GM23338 (cell line): Measurements from ENCODE around the gene CIAPIN1. TPM values are rescaled to one million over a fixed set of nuclear protein-coding genes. Genes with fewer than 3 reads are reported as not detected.

Source experiments
- ATAC-seq: fragments of 200-7000 bp; cut with Tn5 transposase; 3 replicates; pipeline ENCODE4 v1.9.1; 2020
- DNase-seq: peaks from one replicate; pipeline ENCODE4 v3.0.0-alpha.2; 2015; ENCODE audit warnings: low spot score
- H2AFZ ChIP-seq: fragments of 200-600 bp; sonication (generic); 2 replicates; pipeline ENCODE4 v1.8.0; 2016; ENCODE audit warnings: antibody characterized with exemption, mild to moderate bottlenecking, moderate library complexity
- H3F3A ChIP-seq: fragments of 200-600 bp; sonication (generic); replicated peaks from 2 replicates; pipeline ENCODE4 v1.8.0; 2017; ENCODE audit warnings: antibody characterized with exemption, mixed run types, low read depth
- H3K27ac ChIP-seq: fragments of 200-600 bp; sonication (generic); 2 replicates; pipeline ENCODE4 v1.6.1; 2016; ENCODE audit warnings: low read depth
- H3K27me3 ChIP-seq: fragments of 200-600 bp; sonication (generic); 2 replicates; pipeline ENCODE4 v1.8.0; 2016; ENCODE audit warnings: mild to moderate bottlenecking, mixed run types, moderate library complexity; ENCODE audit not compliant: insufficient read depth
- H3K36me3 ChIP-seq: fragments of 200-600 bp; sonication (generic); 2 replicates; pipeline ENCODE4 v1.8.0; 2016; ENCODE audit warnings: mild to moderate bottlenecking; ENCODE audit not compliant: insufficient read depth
- H3K4me1 ChIP-seq: fragments of 200-600 bp; sonication (generic); 2 replicates; pipeline ENCODE4 v1.8.0; 2016; ENCODE audit warnings: mild to moderate bottlenecking, moderate library complexity; ENCODE audit not compliant: insufficient read depth
- H3K4me2 ChIP-seq: fragments of 200-600 bp; sonication (generic); 2 replicates; pipeline ENCODE4 v1.7.1; 2017; ENCODE audit warnings: mixed run types
- H3K4me3 ChIP-seq: fragments of 200-600 bp; sonication (generic); 2 replicates; pipeline ENCODE4 v1.6.1; 2016; ENCODE audit warnings: mixed run types
- H3K79me2 ChIP-seq: fragments of 200-600 bp; sonication (generic); replicated peaks from 2 replicates; pipeline ENCODE4 v1.8.0; 2017; ENCODE audit warnings: mild to moderate bottlenecking; ENCODE audit not compliant: insufficient read depth
- H3K9me2 ChIP-seq: fragments of 200-600 bp; sonication (generic); 2 replicates; pipeline ENCODE4 v1.8.0; 2017; ENCODE audit not compliant: insufficient read depth
- H4K20me1 ChIP-seq: fragments of 200-600 bp; sonication (generic); replicated peaks from 2 replicates; pipeline ENCODE4 v1.8.0; 2017; ENCODE audit warnings: mild to moderate bottlenecking; ENCODE audit not compliant: insufficient read depth
- H3K27ac Mint-ChIP-seq: 2 replicates; pipeline ENCODE4 v1.8.0; 2020; ENCODE audit warnings: inconsistent platforms, mild to moderate bottlenecking, moderate library complexity, mixed read lengths
- H3K27me3 Mint-ChIP-seq: 3 replicates; pipeline ENCODE4 v1.8.0; 2022; ENCODE audit warnings: low read depth, mild to moderate bottlenecking, moderate library complexity, mixed read lengths, inconsistent platforms; ENCODE audit not compliant: insufficient read depth, poor library complexity
- H3K36me3 Mint-ChIP-seq: 3 replicates; pipeline ENCODE4 v1.8.0; 2021; ENCODE audit warnings: low read depth, mild to moderate bottlenecking, inconsistent platforms, moderate library complexity, mixed read lengths
- H3K4me1 Mint-ChIP-seq: 3 replicates; pipeline ENCODE4 v1.8.0; 2020; ENCODE audit warnings: mild to moderate bottlenecking, inconsistent platforms, mixed read lengths
- H3K4me3 Mint-ChIP-seq: 3 replicates; pipeline ENCODE4 v1.8.0; 2021; ENCODE audit warnings: moderate library complexity, mild to moderate bottlenecking, inconsistent platforms, mixed read lengths
- H3K9me3 Mint-ChIP-seq: 3 replicates; pipeline ENCODE4 v1.8.0; 2020; ENCODE audit warnings: moderate library complexity, mild to moderate bottlenecking, inconsistent platforms, mixed read lengths
- CREB1 ChIP-seq: fragments of 250-450 bp; sonication (Bioruptor Pico); IDR thresholded peaks from 2 replicates; pipeline ENCODE4 v1.5.0; 2020; ENCODE audit warnings: low read depth, mild to moderate bottlenecking, moderate library complexity
- EZH2 ChIP-seq: fragments of 200-600 bp; sonication (generic); IDR thresholded peaks from one replicate; pipeline ENCODE4 v1.8.0; 2017; ENCODE audit warnings: antibody characterized with exemption, mild to moderate bottlenecking, low read depth; ENCODE audit not compliant: unreplicated experiment
- EZH2phosphoT487 ChIP-seq: fragments of 200-600 bp; sonication (generic); IDR thresholded peaks from one replicate; pipeline ENCODE4 v1.8.1; 2018; ENCODE audit warnings: antibody characterized with exemption; ENCODE audit not compliant: unreplicated experiment
- JUNB ChIP-seq: IDR thresholded peaks from one replicate; pipeline ENCODE4 v1.6.1; 2016; ENCODE audit warnings: antibody characterized with exemption; ENCODE audit not compliant: unreplicated experiment
- NANOG ChIP-seq: IDR thresholded peaks from 2 replicates; pipeline ENCODE4 v1.6.1; 2016; ENCODE audit warnings: antibody characterized with exemption, borderline replicate concordance
- POLR2AphosphoS5 ChIP-seq: IDR thresholded peaks from 2 replicates; pipeline ENCODE4 v1.6.1; 2016; ENCODE audit warnings: antibody characterized with exemption, low read depth
- STAT1 ChIP-seq: IDR thresholded peaks from one replicate; pipeline ENCODE4 v1.6.1; 2016; ENCODE audit warnings: antibody characterized with exemption; ENCODE audit not compliant: unreplicated experiment
- ZNF114 ChIP-seq: fragments of 250-450 bp; sonication (Bioruptor Pico); IDR thresholded peaks from 2 replicates; pipeline ENCODE4 v1.5.0; 2020; ENCODE audit warnings: mild to moderate bottlenecking, moderate library complexity
- ZNF331 ChIP-seq: fragments of 250-450 bp; sonication (Bioruptor Pico); IDR thresholded peaks from 2 replicates; pipeline ENCODE4 v1.5.0; 2020; ENCODE audit warnings: low read depth, mild to moderate bottlenecking, moderate library complexity
- polyA plus RNA-seq: library from polyadenylated mRNA; unstranded; fragments of >200 nt; fragmentation: Nextera tagmentation; extraction: Ambion mirVana; gene quantifications from 2 replicates; pipeline ENCODE4 v1.2.1, GENCODE V29; 2016
- total RNA-seq: library from RNA; depleted of rRNA; stranded (reverse); fragments of >200 nt; shearing (Covaris generic); gene quantifications from 2 replicates; pipeline ENCODE4 v1.2.3, GENCODE V29; 2014
- TF ChIP-seq, protein P1 (sequence below): IDR thresholded peaks from 2 replicates; pipeline ENCODE4 v1.6.1; 2016; ENCODE audit warnings: antibody characterized with exemption
- TF ChIP-seq, protein P2 (sequence below): IDR thresholded peaks from one replicate; pipeline ENCODE4 v1.6.1; 2018; ENCODE audit warnings: antibody characterized with exemption; ENCODE audit not compliant: unreplicated experiment
- TF ChIP-seq, protein P3 (sequence below), 2 experiments: fragments of 200-600 bp in 1 of 2; sonication (generic) in 1 of 2; conservative IDR thresholded peaks; 2 replicates each; pipeline versions ENCODE4 v1.5.1 to v1.6.1; 2016 to 2017; ENCODE audit warnings: antibody characterized with exemption in 2 of 2, low read depth in 2 of 2, mild to moderate bottlenecking in 2 of 2, moderate library complexity in 1 of 2
- TF ChIP-seq, protein P4 (sequence below): fragments of 250-450 bp; sonication (Bioruptor Pico); IDR thresholded peaks from 2 replicates; pipeline ENCODE4 v1.5.0; 2020; ENCODE audit warnings: mild to moderate bottlenecking, moderate library complexity

The CIAPIN1 gene
- total and polyA plus RNA-seq, 2 experiments from 2014 or later: 36.5 to 75.4 TPM

DNA sequence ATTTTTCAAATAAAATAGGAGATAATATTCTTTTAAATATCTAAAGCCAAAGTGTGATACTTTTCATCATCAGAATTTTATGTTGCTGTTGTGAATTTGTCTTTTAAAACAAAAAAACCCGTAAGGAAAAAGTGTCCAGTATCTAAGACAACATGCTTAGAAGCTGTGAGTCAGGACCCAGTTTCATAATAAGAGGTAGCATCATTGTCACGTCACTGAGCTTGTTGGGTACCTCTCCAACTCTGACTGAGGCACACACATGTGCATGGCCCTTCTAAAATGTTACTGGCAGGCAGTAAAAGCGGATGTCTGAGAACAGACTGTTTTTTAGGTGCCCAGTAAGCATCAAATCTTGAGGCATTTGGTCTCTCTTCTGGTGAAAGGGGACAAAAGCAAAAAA is 2.5 kb downstream of the CIAPIN1 start:
- Mint-ChIP-seq H3K9me3 (peaks cover 10% of the 10 kb centered on the region), H3K4me1 (peaks cover 7% of the 10 kb centered on the region), H3K4me3 (no peak overlapping the region), H3K27ac (no peak overlapping the region), H3K36me3 (peaks cover 26% of the 10 kb centered on the region), H3K27me3 (peaks cover 17% of the 10 kb centered on the region)
- H3K4me1 ChIP-seq: peaks cover 7% of the 10 kb centered on the region; the same call in 1 of the 2 replicates
- H2AFZ ChIP-seq: no peak overlapping the region
- no peaks in the 10 kb centered on the region for H3F3A ChIP-seq
- H4K20me1 ChIP-seq: no peaks in the 10 kb centered on the region; the same call in 1 of the 2 replicates
- H3K79me2 ChIP-seq: peaks cover 59% of the 10 kb centered on the region
- no peak for ATAC-seq
- no peak overlapping the region for H3K4me3 ChIP-seq
- H3K27me3 ChIP-seq: no peaks in the 10 kb centered on the region
- H3K4me2 ChIP-seq: no peak overlapping the region
- no peaks in the 10 kb centered on the region for H3K9me2 ChIP-seq
- no peak overlapping the region for H3K27ac ChIP-seq
- H3K36me3 ChIP-seq: peaks cover 21% of the 10 kb centered on the region
- DNase-seq: no peak
- TF ChIP-seq, protein P1, sequence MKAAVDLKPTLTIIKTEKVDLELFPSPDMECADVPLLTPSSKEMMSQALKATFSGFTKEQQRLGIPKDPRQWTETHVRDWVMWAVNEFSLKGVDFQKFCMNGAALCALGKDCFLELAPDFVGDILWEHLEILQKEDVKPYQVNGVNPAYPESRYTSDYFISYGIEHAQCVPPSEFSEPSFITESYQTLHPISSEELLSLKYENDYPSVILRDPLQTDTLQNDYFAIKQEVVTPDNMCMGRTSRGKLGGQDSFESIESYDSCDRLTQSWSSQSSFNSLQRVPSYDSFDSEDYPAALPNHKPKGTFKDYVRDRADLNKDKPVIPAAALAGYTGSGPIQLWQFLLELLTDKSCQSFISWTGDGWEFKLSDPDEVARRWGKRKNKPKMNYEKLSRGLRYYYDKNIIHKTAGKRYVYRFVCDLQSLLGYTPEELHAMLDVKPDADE: no peak
- no peak for TF ChIP-seq STAT1
- TF ChIP-seq EZH2: no peak
- TF ChIP-seq CREB1 (CRISPR knock-in tag): no peak
- TF ChIP-seq, protein P2, sequence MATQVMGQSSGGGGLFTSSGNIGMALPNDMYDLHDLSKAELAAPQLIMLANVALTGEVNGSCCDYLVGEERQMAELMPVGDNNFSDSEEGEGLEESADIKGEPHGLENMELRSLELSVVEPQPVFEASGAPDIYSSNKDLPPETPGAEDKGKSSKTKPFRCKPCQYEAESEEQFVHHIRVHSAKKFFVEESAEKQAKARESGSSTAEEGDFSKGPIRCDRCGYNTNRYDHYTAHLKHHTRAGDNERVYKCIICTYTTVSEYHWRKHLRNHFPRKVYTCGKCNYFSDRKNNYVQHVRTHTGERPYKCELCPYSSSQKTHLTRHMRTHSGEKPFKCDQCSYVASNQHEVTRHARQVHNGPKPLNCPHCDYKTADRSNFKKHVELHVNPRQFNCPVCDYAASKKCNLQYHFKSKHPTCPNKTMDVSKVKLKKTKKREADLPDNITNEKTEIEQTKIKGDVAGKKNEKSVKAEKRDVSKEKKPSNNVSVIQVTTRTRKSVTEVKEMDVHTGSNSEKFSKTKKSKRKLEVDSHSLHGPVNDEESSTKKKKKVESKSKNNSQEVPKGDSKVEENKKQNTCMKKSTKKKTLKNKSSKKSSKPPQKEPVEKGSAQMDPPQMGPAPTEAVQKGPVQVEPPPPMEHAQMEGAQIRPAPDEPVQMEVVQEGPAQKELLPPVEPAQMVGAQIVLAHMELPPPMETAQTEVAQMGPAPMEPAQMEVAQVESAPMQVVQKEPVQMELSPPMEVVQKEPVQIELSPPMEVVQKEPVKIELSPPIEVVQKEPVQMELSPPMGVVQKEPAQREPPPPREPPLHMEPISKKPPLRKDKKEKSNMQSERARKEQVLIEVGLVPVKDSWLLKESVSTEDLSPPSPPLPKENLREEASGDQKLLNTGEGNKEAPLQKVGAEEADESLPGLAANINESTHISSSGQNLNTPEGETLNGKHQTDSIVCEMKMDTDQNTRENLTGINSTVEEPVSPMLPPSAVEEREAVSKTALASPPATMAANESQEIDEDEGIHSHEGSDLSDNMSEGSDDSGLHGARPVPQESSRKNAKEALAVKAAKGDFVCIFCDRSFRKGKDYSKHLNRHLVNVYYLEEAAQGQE: no peak
- TF ChIP-seq POLR2AphosphoS5: no peak
- no peak for TF ChIP-seq ZNF114 (CRISPR knock-in tag)
- TF ChIP-seq EZH2phosphoT487: no peak
- TF ChIP-seq ZNF331: no peak
- TF ChIP-seq, protein P3, sequence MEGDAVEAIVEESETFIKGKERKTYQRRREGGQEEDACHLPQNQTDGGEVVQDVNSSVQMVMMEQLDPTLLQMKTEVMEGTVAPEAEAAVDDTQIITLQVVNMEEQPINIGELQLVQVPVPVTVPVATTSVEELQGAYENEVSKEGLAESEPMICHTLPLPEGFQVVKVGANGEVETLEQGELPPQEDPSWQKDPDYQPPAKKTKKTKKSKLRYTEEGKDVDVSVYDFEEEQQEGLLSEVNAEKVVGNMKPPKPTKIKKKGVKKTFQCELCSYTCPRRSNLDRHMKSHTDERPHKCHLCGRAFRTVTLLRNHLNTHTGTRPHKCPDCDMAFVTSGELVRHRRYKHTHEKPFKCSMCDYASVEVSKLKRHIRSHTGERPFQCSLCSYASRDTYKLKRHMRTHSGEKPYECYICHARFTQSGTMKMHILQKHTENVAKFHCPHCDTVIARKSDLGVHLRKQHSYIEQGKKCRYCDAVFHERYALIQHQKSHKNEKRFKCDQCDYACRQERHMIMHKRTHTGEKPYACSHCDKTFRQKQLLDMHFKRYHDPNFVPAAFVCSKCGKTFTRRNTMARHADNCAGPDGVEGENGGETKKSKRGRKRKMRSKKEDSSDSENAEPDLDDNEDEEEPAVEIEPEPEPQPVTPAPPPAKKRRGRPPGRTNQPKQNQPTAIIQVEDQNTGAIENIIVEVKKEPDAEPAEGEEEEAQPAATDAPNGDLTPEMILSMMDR (conservative IDR thresholded peaks at IDR 0.05; ENCODE audit: low read depth in 2 of 2): no peak
- no peak for TF ChIP-seq JUNB
- TF ChIP-seq, protein P4, sequence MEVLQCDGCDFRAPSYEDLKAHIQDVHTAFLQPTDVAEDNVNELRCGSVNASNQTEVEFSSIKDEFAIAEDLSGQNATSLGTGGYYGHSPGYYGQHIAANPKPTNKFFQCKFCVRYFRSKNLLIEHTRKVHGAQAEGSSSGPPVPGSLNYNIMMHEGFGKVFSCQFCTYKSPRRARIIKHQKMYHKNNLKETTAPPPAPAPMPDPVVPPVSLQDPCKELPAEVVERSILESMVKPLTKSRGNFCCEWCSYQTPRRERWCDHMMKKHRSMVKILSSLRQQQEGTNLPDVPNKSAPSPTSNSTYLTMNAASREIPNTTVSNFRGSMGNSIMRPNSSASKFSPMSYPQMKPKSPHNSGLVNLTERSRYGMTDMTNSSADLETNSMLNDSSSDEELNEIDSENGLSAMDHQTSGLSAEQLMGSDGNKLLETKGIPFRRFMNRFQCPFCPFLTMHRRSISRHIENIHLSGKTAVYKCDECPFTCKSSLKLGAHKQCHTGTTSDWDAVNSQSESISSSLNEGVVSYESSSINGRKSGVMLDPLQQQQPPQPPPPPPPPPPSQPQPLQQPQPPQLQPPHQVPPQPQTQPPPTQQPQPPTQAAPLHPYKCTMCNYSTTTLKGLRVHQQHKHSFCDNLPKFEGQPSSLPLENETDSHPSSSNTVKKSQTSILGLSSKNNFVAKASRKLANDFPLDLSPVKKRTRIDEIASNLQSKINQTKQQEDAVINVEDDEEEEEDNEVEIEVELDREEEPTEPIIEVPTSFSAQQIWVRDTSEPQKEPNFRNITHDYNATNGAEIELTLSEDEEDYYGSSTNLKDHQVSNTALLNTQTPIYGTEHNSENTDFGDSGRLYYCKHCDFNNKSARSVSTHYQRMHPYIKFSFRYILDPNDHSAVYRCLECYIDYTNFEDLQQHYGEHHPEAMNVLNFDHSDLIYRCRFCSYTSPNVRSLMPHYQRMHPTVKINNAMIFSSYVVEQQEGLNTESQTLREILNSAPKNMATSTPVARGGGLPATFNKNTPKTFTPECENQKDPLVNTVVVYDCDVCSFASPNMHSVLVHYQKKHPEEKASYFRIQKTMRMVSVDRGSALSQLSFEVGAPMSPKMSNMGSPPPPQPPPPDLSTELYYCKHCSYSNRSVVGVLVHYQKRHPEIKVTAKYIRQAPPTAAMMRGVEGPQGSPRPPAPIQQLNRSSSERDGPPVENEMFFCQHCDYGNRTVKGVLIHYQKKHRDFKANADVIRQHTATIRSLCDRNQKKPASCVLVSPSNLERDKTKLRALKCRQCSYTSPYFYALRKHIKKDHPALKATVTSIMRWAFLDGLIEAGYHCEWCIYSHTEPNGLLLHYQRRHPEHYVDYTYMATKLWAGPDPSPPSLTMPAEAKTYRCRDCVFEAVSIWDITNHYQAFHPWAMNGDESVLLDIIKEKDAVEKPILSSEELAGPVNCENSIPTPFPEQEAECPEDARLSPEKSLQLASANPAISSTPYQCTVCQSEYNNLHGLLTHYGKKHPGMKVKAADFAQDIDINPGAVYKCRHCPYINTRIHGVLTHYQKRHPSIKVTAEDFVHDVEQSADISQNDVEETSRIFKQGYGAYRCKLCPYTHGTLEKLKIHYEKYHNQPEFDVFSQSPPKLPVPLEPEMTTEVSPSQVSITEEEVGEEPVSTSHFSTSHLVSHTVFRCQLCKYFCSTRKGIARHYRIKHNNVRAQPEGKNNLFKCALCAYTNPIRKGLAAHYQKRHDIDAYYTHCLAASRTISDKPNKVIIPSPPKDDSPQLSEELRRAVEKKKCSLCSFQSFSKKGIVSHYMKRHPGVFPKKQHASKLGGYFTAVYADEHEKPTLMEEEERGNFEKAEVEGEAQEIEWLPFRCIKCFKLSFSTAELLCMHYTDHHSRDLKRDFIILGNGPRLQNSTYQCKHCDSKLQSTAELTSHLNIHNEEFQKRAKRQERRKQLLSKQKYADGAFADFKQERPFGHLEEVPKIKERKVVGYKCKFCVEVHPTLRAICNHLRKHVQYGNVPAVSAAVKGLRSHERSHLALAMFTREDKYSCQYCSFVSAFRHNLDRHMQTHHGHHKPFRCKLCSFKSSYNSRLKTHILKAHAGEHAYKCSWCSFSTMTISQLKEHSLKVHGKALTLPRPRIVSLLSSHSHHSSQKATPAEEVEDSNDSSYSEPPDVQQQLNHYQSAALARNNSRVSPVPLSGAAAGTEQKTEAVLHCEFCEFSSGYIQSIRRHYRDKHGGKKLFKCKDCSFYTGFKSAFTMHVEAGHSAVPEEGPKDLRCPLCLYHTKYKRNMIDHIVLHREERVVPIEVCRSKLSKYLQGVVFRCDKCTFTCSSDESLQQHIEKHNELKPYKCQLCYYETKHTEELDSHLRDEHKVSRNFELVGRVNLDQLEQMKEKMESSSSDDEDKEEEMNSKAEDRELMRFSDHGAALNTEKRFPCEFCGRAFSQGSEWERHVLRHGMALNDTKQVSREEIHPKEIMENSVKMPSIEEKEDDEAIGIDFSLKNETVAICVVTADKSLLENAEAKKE (CRISPR knock-in tag): no peak
- TF ChIP-seq NANOG: no peak
